ENCODE results near the gene CRADD. TPM values are rescaled to one million over a fixed set of nuclear protein-coding genes. Genes with fewer than 3 reads are reported as not detected.

The CRADD gene
- total and polyA plus RNA-seq, 2 experiments from 2014 or later: 18.6 to 21.5 TPM

GRCh38 chr12:93657071-93657470 lies 20.1 kb upstream of the CRADD start:
- Histone ChIP-seq H3K4me3 (no peak overlapping the region), H3F3A (ENCODE audit: insufficient read depth) (no peaks in the 10 kb centered on the region)
- no peak for DNase-seq

GRCh38 chr12:93661021-93661420 lies 16.2 kb upstream of the CRADD start:
- peaks cover 3% of the 10 kb centered on the region; the same call in 1 of the 2 replicates for H3F3A ChIP-seq (ENCODE audit: insufficient read depth)
- H3K27ac ChIP-seq: no peak overlapping the region
- H3K79me2 ChIP-seq (ENCODE audit: insufficient read depth): no peaks in the 10 kb centered on the region
- no peaks in the 10 kb centered on the region for H3K9me3 ChIP-seq (ENCODE audit: low read depth)
- H3K4me1 ChIP-seq (ENCODE audit: insufficient read depth): no peaks in the 10 kb centered on the region
- H3K27me3 ChIP-seq (replicated peaks; ENCODE audit: insufficient read depth): no peaks in the 10 kb centered on the region
- DNase-seq: no peak
- H3K4me3 ChIP-seq: no peak overlapping the region
- H2AFZ ChIP-seq: no peak overlapping the region
- no peaks in the 10 kb centered on the region for H4K20me1 ChIP-seq (ENCODE audit: insufficient read depth)
- H3K9me2 ChIP-seq (ENCODE audit: insufficient read depth): no peaks in the 10 kb centered on the region
- 71 to 77% methylated on average over 3 of the region's 3 CpGs for WGBS, 2 experiments (ENCODE audit: low coverage in 1 of 2, low lambda C conversion rate in 2 of 2, missing lambda C conversion rate in 2 of 2)
- no peak overlapping the region for H3K4me2 ChIP-seq (ENCODE audit: unreplicated experiment)
- TF ChIP-seq EZH2 (IDR thresholded peaks at IDR 0.05; ENCODE audit: insufficient read depth, poor library complexity, severe bottlenecking) (no peak), EZH2phosphoT487 (IDR thresholded peaks at IDR 0.05; ENCODE audit: insufficient read depth, low read depth) (no peak)
- H3K9ac ChIP-seq: no peak overlapping the region
- H3K36me3 ChIP-seq (ENCODE audit: low read depth): no peaks in the 10 kb centered on the region
- in situ Hi-C loops (cut with MboI): no loop called here

More at GRCh38 chr12:93657071-93657470, 20.1 kb upstream of the CRADD start:
- no peak overlapping the region for H2AFZ ChIP-seq
- no peaks in the 10 kb centered on the region for H3K79me2 ChIP-seq (ENCODE audit: insufficient read depth)
- no peak overlapping the region for H3K4me2 ChIP-seq (ENCODE audit: unreplicated experiment)
- TF ChIP-seq EZH2phosphoT487 (IDR thresholded peaks at IDR 0.05; ENCODE audit: insufficient read depth, low read depth): no peak
- WGBS, 2 experiments (ENCODE audit: low coverage in 1 of 2, low lambda C conversion rate in 2 of 2, missing lambda C conversion rate in 2 of 2): 77 to 82% methylated on average over 2 of the region's 2 CpGs
- H3K4me1 ChIP-seq (ENCODE audit: insufficient read depth): no peaks in the 10 kb centered on the region
- H3K9me3 ChIP-seq (ENCODE audit: low read depth): no peaks in the 10 kb centered on the region
- in situ Hi-C loops (cut with MboI): no loop called here
- no peak overlapping the region for H3K9ac ChIP-seq
- no peaks in the 10 kb centered on the region for H3K36me3 ChIP-seq (ENCODE audit: low read depth)
- no peaks in the 10 kb centered on the region for H3K9me2 ChIP-seq (ENCODE audit: insufficient read depth)
- no peaks in the 10 kb centered on the region for H3K27me3 ChIP-seq (replicated peaks; ENCODE audit: insufficient read depth)
- H3K27ac ChIP-seq: no peak overlapping the region
- H4K20me1 ChIP-seq (ENCODE audit: insufficient read depth): no peaks in the 10 kb centered on the region

- peaks cover 3% of the 10 kb centered on the region; the same call in 1 of the 2 replicates for H3F3A ChIP-seq (ENCODE audit: insufficient read depth)
- in situ Hi-C loops (cut with MboI): no loop called here
- H3K4me2 ChIP-seq (ENCODE audit: unreplicated experiment): no peak overlapping the region
- no peaks in the 10 kb centered on the region for H4K20me1 ChIP-seq (ENCODE audit: insufficient read depth)
- TF ChIP-seq EZH2 (IDR thresholded peaks at IDR 0.05; ENCODE audit: insufficient read depth, poor library complexity, severe bottlenecking): no peak
- no peak for TF ChIP-seq EZH2phosphoT487 (IDR thresholded peaks at IDR 0.05; ENCODE audit: insufficient read depth, low read depth)
- H3K4me1 ChIP-seq (ENCODE audit: insufficient read depth): no peaks in the 10 kb centered on the region
- H3K9me3 ChIP-seq (ENCODE audit: low read depth): no peaks in the 10 kb centered on the region
- no peaks in the 10 kb centered on the region for H3K79me2 ChIP-seq (ENCODE audit: insufficient read depth)
- H3K27ac ChIP-seq: no peak overlapping the region
- no peak for DNase-seq
- no peaks in the 10 kb centered on the region for H3K9me2 ChIP-seq (ENCODE audit: insufficient read depth)
- no peak overlapping the region for H3K9ac ChIP-seq
- no peak overlapping the region; the same call in 1 of the 2 replicates for H2AFZ ChIP-seq
- no peaks in the 10 kb centered on the region for H3K36me3 ChIP-seq (ENCODE audit: low read depth)
- no peaks in the 10 kb centered on the region for H3K27me3 ChIP-seq (replicated peaks; ENCODE audit: insufficient read depth)
- WGBS, 2 experiments (ENCODE audit: low coverage in 1 of 2, low lambda C conversion rate in 2 of 2, missing lambda C conversion rate in 2 of 2): 79 to 85% methylated on average over 2 of the region's 2 CpGs
- H3K4me3 ChIP-seq: no peak overlapping the region
These were observed 14.0 kb upstream of the CRADD start for GRCh38 chr12:93663006-93663728.

GRCh38 chr12:93663729-93664084 lies 13.5 kb upstream of the CRADD start:
- 89 to 95% methylated on average over 4 of the region's 4 CpGs for WGBS, 2 experiments (ENCODE audit: low coverage in 1 of 2, low lambda C conversion rate in 2 of 2, missing lambda C conversion rate in 2 of 2)
- H3K9me3 ChIP-seq (ENCODE audit: low read depth): no peaks in the 10 kb centered on the region
- H3F3A ChIP-seq (ENCODE audit: insufficient read depth): peaks cover 3% of the 10 kb centered on the region; the same call in 1 of the 2 replicates
- H3K27me3 ChIP-seq (replicated peaks; ENCODE audit: insufficient read depth): no peaks in the 10 kb centered on the region
- no peak for DNase-seq
- H2AFZ ChIP-seq: no peak overlapping the region
- H3K9me2 ChIP-seq (ENCODE audit: insufficient read depth): no peaks in the 10 kb centered on the region
- no peaks in the 10 kb centered on the region for H3K4me1 ChIP-seq (ENCODE audit: insufficient read depth)
- H3K9ac ChIP-seq: no peak overlapping the region
- H3K27ac ChIP-seq: no peak overlapping the region
- in situ Hi-C loops (cut with MboI): no loop called here
- H4K20me1 ChIP-seq (ENCODE audit: insufficient read depth): no peaks in the 10 kb centered on the region
- H3K4me2 ChIP-seq (ENCODE audit: unreplicated experiment): no peak overlapping the region
- H3K36me3 ChIP-seq (ENCODE audit: low read depth): no peaks in the 10 kb centered on the region
- TF ChIP-seq EZH2 (IDR thresholded peaks at IDR 0.05; ENCODE audit: insufficient read depth, poor library complexity, severe bottlenecking) (no peak), EZH2phosphoT487 (IDR thresholded peaks at IDR 0.05; ENCODE audit: insufficient read depth, low read depth) (no peak)
- no peaks in the 10 kb centered on the region for H3K79me2 ChIP-seq (ENCODE audit: insufficient read depth)
- H3K4me3 ChIP-seq: no peak overlapping the region

Data from GM23248 (cell line).